Subcutaneous abdominal adipose tissue (tissue), 5 donors: ENCODE results near the gene FLYWCH1.

Experiments
- H3K27ac ChIP-seq: one replicate; pipeline ENCODE4 v1.7.0; 2013; ENCODE audit warnings: low read depth, mild to moderate bottlenecking, inconsistent platforms, low read length, moderate library complexity
- H3K27me3 ChIP-seq, 5 donors: one replicate each; pipeline ENCODE4 v1.7.0; 2013; ENCODE audit warnings: low read length in 5 of 5, inconsistent platforms in 1 of 5; ENCODE audit not compliant: control insufficient read depth in 5 of 5, insufficient read depth in 4 of 5
- H3K36me3 ChIP-seq, 5 donors: one replicate each; pipeline ENCODE4 v1.7.0; 2013; ENCODE audit warnings: low read length in 5 of 5; ENCODE audit not compliant: control insufficient read depth in 5 of 5, insufficient read depth in 5 of 5
- H3K4me1 ChIP-seq, 5 donors: one replicate each; pipeline ENCODE4 v1.7.0; 2013; ENCODE audit warnings: low read length in 5 of 5, mild to moderate bottlenecking in 3 of 5, moderate library complexity in 1 of 5; ENCODE audit not compliant: control insufficient read depth in 5 of 5, insufficient read depth in 5 of 5
- H3K4me3 ChIP-seq, 5 donors: one replicate each; pipeline ENCODE4 v1.7.0; 2013; ENCODE audit warnings: low read length in 5 of 5, low read depth in 1 of 5
- H3K9ac ChIP-seq, 5 donors: one replicate each; pipeline ENCODE4 v1.7.0; 2013; ENCODE audit warnings: low read length in 5 of 5, mild to moderate bottlenecking in 4 of 5, moderate library complexity in 3 of 5
- H3K9me3 ChIP-seq, 5 donors: one replicate each; pipeline ENCODE4 v1.7.0; 2013; ENCODE audit warnings: low read length in 5 of 5; ENCODE audit not compliant: control insufficient read depth in 5 of 5
- donor health status: healthy.
- donor health status: healthy.
- donor health status: healthy.
- donor health status: healthy.
- donor health status: healthy.

The FLYWCH1 gene

GRCh38 chr16:2881783-2882649, 29.7 kb upstream of the FLYWCH1 start:
- Histone ChIP-seq H3K4me1 (peaks cover 3 to 21% (median 17%) of the 10 kb centered on the region in 5 donors), H3K9me3 (no peaks in the 10 kb centered on the region), H3K27ac (peak overlapping the region; percentile 86), H3K4me3 (peak overlapping the region; percentile 22 to 91 (median 86)), H3K9ac (peak overlapping the region in 2 of 5 donors; percentile 42 to 68), H3K36me3 (no peaks in the 10 kb centered on the region), H3K27me3 (no peaks in the 10 kb centered on the region)

- H3K9ac ChIP-seq: peak within 1 kb of the TSS in 4 of 5 donors; percentile 71 to 89 (median 80)
- H3K4me1 ChIP-seq: peaks cover 3 to 21% (median 17%) of the 10 kb centered on the region in 5 donors
- H3K4me3 ChIP-seq: peak within 1 kb of the TSS; percentile 85 to 91 (median 88)
- peak within 1 kb of the TSS; percentile 86 for H3K27ac ChIP-seq
- H3K36me3 ChIP-seq: no peaks in the 10 kb centered on the region
- H3K27me3 ChIP-seq: no peaks in the 10 kb centered on the region
- no peaks in the 10 kb centered on the region for H3K9me3 ChIP-seq
Observed at GRCh38 chr16:2882650-2883457, 28.9 kb upstream of the FLYWCH1 start, which contains the start of gene FLYWCH2. Gene FLYWCH2, plus strand, starts transcription at chr16:2883215. Its CDS starts 13,235 bp downstream, at chr16:2896450.

- no peaks in the 10 kb centered on the region for H3K36me3 ChIP-seq
- peaks cover 3 to 21% (median 17%) of the 10 kb centered on the region in 5 donors for H3K4me1 ChIP-seq
- no peaks in the 10 kb centered on the region for H3K27me3 ChIP-seq
- H3K9ac ChIP-seq: peak overlapping the region in 4 of 5 donors; percentile 71 to 89 (median 80)
- no peaks in the 10 kb centered on the region for H3K9me3 ChIP-seq
- H3K27ac ChIP-seq: peak overlapping the region; percentile 86
- peak overlapping the region; percentile 68 to 91 (median 86) for H3K4me3 ChIP-seq
Observed at GRCh38 chr16:2883458-2883908, 28.2 kb upstream of the FLYWCH1 start.

- Histone ChIP-seq H3K36me3 (no peaks in the 10 kb centered on the region), H3K27ac (peak overlapping the region; percentile 86), H3K4me3 (peak overlapping the region; percentile 68 to 91 (median 86)), H3K9ac (peak overlapping the region in 4 of 5 donors; percentile 71 to 89 (median 80)), H3K9me3 (no peaks in the 10 kb centered on the region), H3K27me3 (no peaks in the 10 kb centered on the region), H3K4me1 (peaks cover 3 to 21% (median 17%) of the 10 kb centered on the region in 5 donors)
Observed at GRCh38 chr16:2884041-2884451, 27.7 kb upstream of the FLYWCH1 start.

GRCh38 chr16:2894231-2894630, 17.5 kb upstream of the FLYWCH1 start:
- H3K9me3 ChIP-seq: no peaks in the 10 kb centered on the region
- peaks cover 0 to 36% (median 24%) of the 10 kb centered on the region in 5 donors for H3K36me3 ChIP-seq
- H3K27ac ChIP-seq: no peak overlapping the region
- no peak overlapping the region for H3K9ac ChIP-seq
- H3K4me3 ChIP-seq: no peak overlapping the region
- H3K4me1 ChIP-seq: peaks cover 0 to 9% (median 5%) of the 10 kb centered on the region in 5 donors
- H3K27me3 ChIP-seq: no peaks in the 10 kb centered on the region

GRCh38 chr16:2895813-2896212, 15.9 kb upstream of the FLYWCH1 start:
- H3K4me3 ChIP-seq: no peak overlapping the region
- H3K9me3 ChIP-seq: no peaks in the 10 kb centered on the region
- no peaks in the 10 kb centered on the region for H3K27me3 ChIP-seq
- peaks cover 0 to 7% (median 3%) of the 10 kb centered on the region in 5 donors for H3K4me1 ChIP-seq
- H3K27ac ChIP-seq: no peak overlapping the region
- no peak overlapping the region for H3K9ac ChIP-seq
- H3K36me3 ChIP-seq: peaks cover 0 to 46% (median 28%) of the 10 kb centered on the region in 5 donors

- Histone ChIP-seq H3K36me3 (peaks cover 0 to 50% (median 28%) of the 10 kb centered on the region in 5 donors), H3K9ac (no peak overlapping the region), H3K27me3 (no peaks in the 10 kb centered on the region), H3K4me3 (no peak overlapping the region), H3K9me3 (no peaks in the 10 kb centered on the region), H3K4me1 (peaks cover 0 to 2% (median 0%) of the 10 kb centered on the region in 5 donors), H3K27ac (no peak overlapping the region)
Observed at GRCh38 chr16:2896480-2897010, 15.2 kb upstream of the FLYWCH1 start.

- Histone ChIP-seq H3K27me3 (no peaks in the 10 kb centered on the region), H3K4me1 (no peaks in the 10 kb centered on the region), H3K9me3 (no peaks in the 10 kb centered on the region), H3K27ac (no peak overlapping the region), H3K36me3 (peaks cover 0 to 50% (median 28%) of the 10 kb centered on the region in 5 donors), H3K9ac (no peak overlapping the region), H3K4me3 (no peak overlapping the region)
Observed at GRCh38 chr16:2897110-2897509, 14.6 kb upstream of the FLYWCH1 start.

- no peaks in the 10 kb centered on the region for H3K9me3 ChIP-seq
- peaks cover 0 to 50% (median 28%) of the 10 kb centered on the region in 5 donors for H3K36me3 ChIP-seq
- H3K27ac ChIP-seq: no peak overlapping the region
- H3K27me3 ChIP-seq: no peaks in the 10 kb centered on the region
- peaks cover 3 to 4% (median 4%) of the 10 kb centered on the region in 5 donors for H3K4me1 ChIP-seq
- no peak overlapping the region for H3K9ac ChIP-seq
- H3K4me3 ChIP-seq: no peak overlapping the region
Observed at GRCh38 chr16:2898831-2899563, 12.7 kb upstream of the FLYWCH1 start.
